ENCODE measurements around the gene SNAPIN. TPM values are rescaled to one million over a fixed set of nuclear protein-coding genes. Genes with fewer than 3 reads are reported as not detected.
"Not testable (repeated sequence)": the region's sequence is repeated elsewhere in the genome, so short reads cannot be mapped to it uniquely, and the experiment has no call there.

The SNAPIN gene
- polyA plus RNA-seq, 3 donors = 55.1 to 57.5 (median 56.7) TPM

GRCh38 chr1:153640861-153641260 is 17.6 kb upstream of the SNAPIN start:
- DNase-seq = no peak

- DNase-seq = no peak
Measured at GRCh38 chr1:153642161-153642560, 16.3 kb upstream of the SNAPIN start.

GRCh38 chr1:153643100-153643499 is 15.4 kb upstream of the SNAPIN start:
- no peak for DNase-seq

- no peak for DNase-seq
Measured at GRCh38 chr1:153643816-153644215, 14.7 kb upstream of the SNAPIN start.

- no peak for DNase-seq
Measured at GRCh38 chr1:153646672-153647345, 11.7 kb upstream of the SNAPIN start.

- DNase-seq = no peak
Measured at GRCh38 chr1:153647346-153647714, 11.2 kb upstream of the SNAPIN start.

GRCh38 chr1:153648000-153648643 is 10.4 kb upstream of the SNAPIN start:
- DNase-seq = no peak

GRCh38 chr1:153649137-153649862 is 9.2 kb upstream of the SNAPIN start:
- DNase-seq = no peak

- DNase-seq = no peak
Measured at GRCh38 chr1:153649863-153650235, 8.7 kb upstream of the SNAPIN start.

- no peak for DNase-seq
Measured at GRCh38 chr1:153651771-153652170, 6.7 kb upstream of the SNAPIN start.

GRCh38 chr1:153652805-153653500 is 5.5 kb upstream of the SNAPIN start:
- no peak for DNase-seq

GRCh38 chr1:153655333-153655732 is 3.2 kb upstream of the SNAPIN start:
- DNase-seq = no peak

- no peak for DNase-seq
Measured at GRCh38 chr1:153659175-153659534, 652 bp downstream of the SNAPIN start.

- no peak for DNase-seq
Measured at GRCh38 chr1:153659656-153660055, 1.2 kb downstream of the SNAPIN start.

GRCh38 chr1:153661111-153661708 is 2.7 kb downstream of the SNAPIN start:
- no peak for DNase-seq

GRCh38 chr1:153662269-153662668 is 3.8 kb downstream of the SNAPIN start:
- no peak for DNase-seq

- DNase-seq = no peak
Measured at GRCh38 chr1:153663211-153663610, 4.7 kb downstream of the SNAPIN start.

- DNase-seq = no peak
Measured at GRCh38 chr1:153667439-153667838, 8.9 kb downstream of the SNAPIN start.

- not testable (repeated sequence) for DNase-seq
Measured at GRCh38 chr1:153668672-153669071, 10.2 kb downstream of the SNAPIN start.

GRCh38 chr1:153669606-153670005 is 11.1 kb downstream of the SNAPIN start:
- DNase-seq = no peak

- DNase-seq = no peak
Measured at GRCh38 chr1:153670257-153670858, 11.9 kb downstream of the SNAPIN start.
